ENCODE results near the gene MIAT. TPM values are rescaled to one million over a fixed set of nuclear protein-coding genes. Genes with fewer than 3 reads are reported as not detected.

Gene MIAT
- total and polyA plus RNA-seq, 2 of the 13 experiments (the other 11 are each of a cell fraction or from before 2014, with no cell fraction given), result 0.04 TPM; not detected in 1

DNA sequence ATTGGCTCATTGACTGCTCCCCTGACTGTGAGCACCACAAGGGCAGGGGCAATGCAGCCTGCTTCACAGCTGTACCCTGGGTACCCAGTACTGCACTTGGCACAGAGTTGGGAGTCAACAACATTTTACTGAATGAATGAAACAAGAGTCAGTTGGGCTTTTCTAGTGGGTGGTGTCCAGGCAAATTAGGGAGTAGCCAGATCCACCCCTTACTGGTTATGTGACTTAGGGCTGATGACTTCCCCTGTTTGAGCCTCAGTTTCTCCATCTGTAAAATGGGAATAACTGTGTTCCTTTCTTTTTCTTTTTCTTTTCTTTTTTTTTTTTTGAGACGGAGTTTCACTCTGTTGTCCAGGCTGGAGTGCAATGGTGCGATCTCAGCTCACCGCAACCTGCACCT lies 23.1 kb downstream of the MIAT start:
- Histone ChIP-seq H3K4me1 (ENCODE audit: insufficient read depth, low read length) (no peaks in the 10 kb centered on the region), H3K9ac (ENCODE audit: insufficient read depth, low read depth, low read length) (no peak overlapping the region), H3K79me2 (ENCODE audit: insufficient read depth, low read length) (no peaks in the 10 kb centered on the region), H4K20me1 (ENCODE audit: insufficient read depth, low read length) (no peaks in the 10 kb centered on the region), H3K4me2 (ENCODE audit: low read depth, low read length) (no peak overlapping the region), H3K36me3 (replicated peaks in 1 of 2; ENCODE audit: control insufficient read depth in 1 of 2, insufficient read depth in 2 of 2, low read length in 2 of 2) (no peaks in the 10 kb centered on the region), H3K4me3 (replicated peaks in 1 of 3; ENCODE audit: insufficient read depth in 1 of 3, low read depth in 2 of 3, low read length in 3 of 3) (no peak overlapping the region), H3K9me3 (ENCODE audit: low read length) (no peaks in the 10 kb centered on the region), H3K27me3 (ENCODE audit: control insufficient read depth in 1 of 2, insufficient read depth in 2 of 2, low read length in 2 of 2) (no peaks in the 10 kb centered on the region), H2AFZ (ENCODE audit: low read length) (no peak overlapping the region), H3K27ac (ENCODE audit: extremely low read length, insufficient read depth, low read length) (no peak overlapping the region)
- BruUV-seq (replicated peaks), result no TSS peak
- ChIA-PET CTCF (ENCODE audit: low intra/inter-chr PET ratio, low total read pairs) (no interaction called here), POLR2A (no interaction called here)
- no peak for DNase-seq (ENCODE audit: low spot score)
- TF ChIP-seq ZNF83 (CRISPR knock-in tag; IDR thresholded peaks at IDR 0.05; ENCODE audit: borderline replicate concordance) (no peak), SYNCRIP (IDR thresholded peaks at IDR 0.05; ENCODE audit: insufficient read depth, low read depth, low read length) (no peak), NFIC (IDR thresholded peaks at IDR 0.05; ENCODE audit: low read length) (no peak)
- TF ChIP-seq, protein P1, sequence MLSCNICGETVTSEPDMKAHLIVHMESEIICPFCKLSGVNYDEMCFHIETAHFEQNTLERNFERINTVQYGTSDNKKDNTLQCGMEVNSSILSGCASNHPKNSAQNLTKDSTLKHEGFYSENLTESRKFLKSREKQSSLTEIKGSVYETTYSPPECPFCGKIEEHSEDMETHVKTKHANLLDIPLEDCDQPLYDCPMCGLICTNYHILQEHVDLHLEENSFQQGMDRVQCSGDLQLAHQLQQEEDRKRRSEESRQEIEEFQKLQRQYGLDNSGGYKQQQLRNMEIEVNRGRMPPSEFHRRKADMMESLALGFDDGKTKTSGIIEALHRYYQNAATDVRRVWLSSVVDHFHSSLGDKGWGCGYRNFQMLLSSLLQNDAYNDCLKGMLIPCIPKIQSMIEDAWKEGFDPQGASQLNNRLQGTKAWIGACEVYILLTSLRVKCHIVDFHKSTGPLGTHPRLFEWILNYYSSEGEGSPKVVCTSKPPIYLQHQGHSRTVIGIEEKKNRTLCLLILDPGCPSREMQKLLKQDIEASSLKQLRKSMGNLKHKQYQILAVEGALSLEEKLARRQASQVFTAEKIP (CRISPR knock-in tag; IDR thresholded peaks at IDR 0.05; ENCODE audit: borderline replicate concordance), result no peak
- in situ Hi-C loops (cut with HindIII; ENCODE audit: extremely low pct_ligation_motif_present, low pct_unique_long_range_greater_than_20kb), result no loop called here
- no peak for ATAC-seq
- 100% methylated on average over 3 of the region's 3 CpGs for WGBS (ENCODE audit: low lambda C conversion rate)
- no peak for FAIRE-seq
- intact Hi-C loops (cut with micrococcal nuclease; ENCODE audit: unreplicated experiment), result loop anchor here (10.0 kb wide), 1 partner anchor 1444 kb away; no protein-coding TSS in a partner anchor

DNA sequence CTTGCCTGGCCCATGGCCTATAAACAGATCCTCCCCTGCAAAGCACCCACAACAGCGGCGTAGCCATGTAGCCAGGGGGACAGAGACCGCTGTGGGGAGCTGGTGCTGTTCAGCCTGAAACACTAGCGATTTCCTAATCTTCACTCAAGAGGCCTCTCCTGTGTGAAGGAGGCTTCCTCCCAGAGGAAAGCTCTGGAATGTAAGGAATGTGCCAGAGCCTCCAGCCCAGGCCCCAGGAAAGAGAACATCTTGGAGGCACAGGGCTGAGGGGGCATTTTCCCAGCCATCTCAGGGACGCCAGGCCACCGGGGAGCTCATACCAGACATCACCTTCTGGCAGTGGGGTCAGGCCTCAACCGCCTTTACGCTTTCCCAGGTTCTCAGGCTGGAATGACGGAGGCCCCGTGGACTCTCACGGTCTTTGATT lies 24.0 kb downstream of the MIAT start:
- intact Hi-C loops (cut with micrococcal nuclease; ENCODE audit: unreplicated experiment), result loop anchor here (10.0 kb wide), 1 partner anchor 1443 kb away; no protein-coding TSS in a partner anchor
- H3K9me3 ChIP-seq (ENCODE audit: low read length), result no peaks in the 10 kb centered on the region
- no peak overlapping the region for H3K4me2 ChIP-seq (ENCODE audit: low read depth, low read length)
- ChIA-PET POLR2A (no interaction called here), CTCF (ENCODE audit: low intra/inter-chr PET ratio, low total read pairs) (no interaction called here)
- H3K36me3 ChIP-seq (replicated peaks in 1 of 2; ENCODE audit: control insufficient read depth in 1 of 2, insufficient read depth in 2 of 2, low read length in 2 of 2), result no peaks in the 10 kb centered on the region
- no peak overlapping the region for H3K27ac ChIP-seq (ENCODE audit: extremely low read length, insufficient read depth, low read length)
- ATAC-seq (no peak), FAIRE-seq (no peak), DNase-seq (ENCODE audit: low spot score) (no peak)
- no TSS peak for BruUV-seq (replicated peaks)
- H3K4me3 ChIP-seq (replicated peaks in 1 of 3; ENCODE audit: insufficient read depth in 1 of 3, low read depth in 2 of 3, low read length in 3 of 3), result no peak overlapping the region
- no peaks in the 10 kb centered on the region for H3K4me1 ChIP-seq (ENCODE audit: insufficient read depth, low read length)
- H3K27me3 ChIP-seq (ENCODE audit: control insufficient read depth in 1 of 2, insufficient read depth in 2 of 2, low read length in 2 of 2), result no peaks in the 10 kb centered on the region; a peak in 1 of 5 replicates
- no peaks in the 10 kb centered on the region for H4K20me1 ChIP-seq (ENCODE audit: insufficient read depth, low read length)
- in situ Hi-C loops (cut with HindIII; ENCODE audit: extremely low pct_ligation_motif_present, low pct_unique_long_range_greater_than_20kb), result no loop called here
- no peak overlapping the region for H2AFZ ChIP-seq (ENCODE audit: low read length)
- no peaks in the 10 kb centered on the region for H3K79me2 ChIP-seq (ENCODE audit: insufficient read depth, low read length)
- no peak overlapping the region for H3K9ac ChIP-seq (ENCODE audit: insufficient read depth, low read depth, low read length)
- WGBS (ENCODE audit: low lambda C conversion rate), result 87% methylated on average over 7 of the region's 11 CpGs
- TF ChIP-seq ETV5 (CRISPR knock-in tag; IDR thresholded peaks at IDR 0.05; ENCODE audit: borderline replicate concordance), result no peak
- no peak for TF ChIP-seq FIP1L1 (IDR thresholded peaks at IDR 0.05; ENCODE audit: borderline replicate concordance, insufficient read depth, low read depth, low read length)
- TF ChIP-seq SALL1 (CRISPR knock-in tag; IDR thresholded peaks at IDR 0.05), result no peak
- no peak for TF ChIP-seq ZNF256 (CRISPR knock-in tag; conservative IDR thresholded peaks at IDR 0.05)
- no peak for TF ChIP-seq ZNF75D (CRISPR knock-in tag; IDR thresholded peaks at IDR 0.05; ENCODE audit: borderline replicate concordance)
- TF ChIP-seq ASH2L (IDR thresholded peaks at IDR 0.05; ENCODE audit: insufficient read length, low read depth, low read length), result no peak
- no peak for TF ChIP-seq ZNF136 (CRISPR knock-in tag; IDR thresholded peaks at IDR 0.05; ENCODE audit: low read depth)
- TF ChIP-seq NAIF1 (CRISPR knock-in tag; IDR thresholded peaks at IDR 0.05; ENCODE audit: borderline replicate concordance), result no peak
- TF ChIP-seq GFI1 (CRISPR knock-in tag; IDR thresholded peaks at IDR 0.05; ENCODE audit: borderline replicate concordance), result no peak
- TF ChIP-seq PPARG (CRISPR knock-in tag; conservative IDR thresholded peaks at IDR 0.05), result no peak
- TF ChIP-seq TCF12 (IDR thresholded peaks at IDR 0.05), result no peak
- no peak for TF ChIP-seq TCF12 (CRISPR knock-in tag; IDR thresholded peaks at IDR 0.05)
- TF ChIP-seq ZNF296 (CRISPR knock-in tag; conservative IDR thresholded peaks at IDR 0.05), result no peak
- no peak for TF ChIP-seq ZNF484 (CRISPR knock-in tag; IDR thresholded peaks at IDR 0.05; ENCODE audit: borderline replicate concordance, low read depth)
- TF ChIP-seq, protein P2, sequence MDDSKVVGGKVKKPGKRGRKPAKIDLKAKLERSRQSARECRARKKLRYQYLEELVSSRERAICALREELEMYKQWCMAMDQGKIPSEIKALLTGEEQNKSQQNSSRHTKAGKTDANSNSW (CRISPR knock-in tag; IDR thresholded peaks at IDR 0.05; ENCODE audit: borderline replicate concordance), result no peak
